Measurements from ENCODE around the gene TECPR1.

TECPR1 gene

DNA sequence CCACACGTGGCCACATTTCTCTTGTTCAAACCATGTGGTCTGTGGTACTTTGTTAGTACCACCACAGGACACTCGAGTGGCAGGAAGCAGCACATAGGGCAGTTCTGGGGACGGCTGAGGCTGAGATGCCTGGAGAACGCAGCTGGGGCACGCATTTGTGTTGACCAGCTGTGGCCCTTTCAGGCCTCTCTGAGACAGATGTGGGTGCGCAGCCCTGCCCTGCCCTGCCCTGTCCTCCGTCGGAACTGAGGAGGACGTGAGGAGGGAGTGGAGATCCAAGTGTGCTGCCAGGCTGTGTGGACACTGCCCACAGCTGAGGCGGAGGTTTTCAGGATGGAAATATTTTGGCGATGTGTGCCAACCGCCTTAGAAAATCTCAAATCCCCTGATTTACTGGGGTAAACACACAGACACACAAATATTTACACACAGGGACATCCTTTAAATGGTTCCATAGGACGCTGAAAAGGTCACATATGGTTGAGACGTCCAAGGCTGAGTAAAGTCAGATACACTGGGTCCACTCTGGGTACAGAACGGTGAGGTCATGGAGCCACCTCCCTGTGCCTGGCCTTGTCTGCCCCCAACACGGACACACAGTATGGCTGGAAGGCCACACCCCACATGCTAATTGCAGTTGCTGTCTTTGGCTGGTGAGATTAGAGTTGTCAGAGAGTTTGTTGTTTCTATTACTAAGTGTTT, 26.0 kb downstream of the TECPR1 start:
- H3K4me1 ChIP-seq (ENCODE audit: control extremely low read depth in 1 of 4, control insufficient read depth in 4 of 4, insufficient read depth in 4 of 4, low read length in 3 of 4) = no peaks in the 10 kb centered on the region
- ChIA-PET CTCF (no interaction called here), POLR2A (no interaction called here)
- no peak overlapping the region for H3K27ac ChIP-seq (ENCODE audit: insufficient read depth in 1 of 2, low read depth in 1 of 2, low read length in 2 of 2, poor library complexity in 1 of 2, severe bottlenecking in 2 of 2)
- H3K4me3 ChIP-seq (ENCODE audit: control insufficient read depth in 1 of 7, extremely low read depth in 1 of 7, insufficient read depth in 4 of 7, low read depth in 2 of 7, low read length in 6 of 7) = no peak overlapping the region
- 96% methylated on average over 14 of the region's 16 CpGs for WGBS (ENCODE audit: insufficient coverage)
- no peaks in the 10 kb centered on the region for H3K27me3 ChIP-seq (replicated peaks in 2 of 5; ENCODE audit: control insufficient read depth in 4 of 5, insufficient read depth in 5 of 5, low read length in 4 of 5)
- no peaks in the 10 kb centered on the region for H3K9me3 ChIP-seq (ENCODE audit: control extremely low read depth in 1 of 5, control insufficient read depth in 4 of 5, insufficient read depth in 2 of 5, low read depth in 1 of 5, low read length in 4 of 5)
- DNase-seq = no peak
- H3K36me3 ChIP-seq (ENCODE audit: control insufficient read depth in 4 of 4, insufficient read depth in 4 of 4, low read length in 3 of 4) = peaks cover 0 to 26% (median 9%) of the 10 kb centered on the region in 4 experiments

DNA sequence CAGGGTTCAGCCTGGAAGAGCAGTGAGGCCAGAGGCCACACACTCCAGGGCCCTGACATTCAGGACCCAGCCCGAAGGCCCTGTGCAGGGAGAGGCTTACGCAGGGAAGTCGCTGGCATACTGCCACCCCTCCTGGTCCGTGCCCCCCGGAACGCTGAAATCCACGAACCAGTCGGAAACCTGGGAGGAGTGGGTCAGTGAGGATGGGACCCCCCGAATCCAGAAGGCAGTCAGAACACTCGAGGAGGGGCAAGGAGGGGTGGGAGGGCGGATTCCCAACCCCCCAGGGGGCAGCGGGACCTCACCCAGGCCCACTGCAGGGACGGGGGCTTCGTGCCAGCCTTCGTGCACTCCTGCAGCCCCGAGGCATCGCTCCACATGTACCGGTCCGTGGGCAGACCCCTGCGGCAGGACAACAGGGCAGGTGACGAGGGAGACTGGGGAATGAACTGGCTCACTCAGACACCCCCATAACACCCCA, 27.3 kb downstream of the TECPR1 start:
- H3K4me1 ChIP-seq (ENCODE audit: control extremely low read depth in 1 of 4, control insufficient read depth in 4 of 4, insufficient read depth in 4 of 4, low read length in 3 of 4) = no peaks in the 10 kb centered on the region
- H3K36me3 ChIP-seq (ENCODE audit: control insufficient read depth in 4 of 4, insufficient read depth in 4 of 4, low read length in 3 of 4) = peaks cover 0 to 18% (median 8%) of the 10 kb centered on the region in 4 experiments
- CTCF ChIA-PET = no interaction called here

DNA sequence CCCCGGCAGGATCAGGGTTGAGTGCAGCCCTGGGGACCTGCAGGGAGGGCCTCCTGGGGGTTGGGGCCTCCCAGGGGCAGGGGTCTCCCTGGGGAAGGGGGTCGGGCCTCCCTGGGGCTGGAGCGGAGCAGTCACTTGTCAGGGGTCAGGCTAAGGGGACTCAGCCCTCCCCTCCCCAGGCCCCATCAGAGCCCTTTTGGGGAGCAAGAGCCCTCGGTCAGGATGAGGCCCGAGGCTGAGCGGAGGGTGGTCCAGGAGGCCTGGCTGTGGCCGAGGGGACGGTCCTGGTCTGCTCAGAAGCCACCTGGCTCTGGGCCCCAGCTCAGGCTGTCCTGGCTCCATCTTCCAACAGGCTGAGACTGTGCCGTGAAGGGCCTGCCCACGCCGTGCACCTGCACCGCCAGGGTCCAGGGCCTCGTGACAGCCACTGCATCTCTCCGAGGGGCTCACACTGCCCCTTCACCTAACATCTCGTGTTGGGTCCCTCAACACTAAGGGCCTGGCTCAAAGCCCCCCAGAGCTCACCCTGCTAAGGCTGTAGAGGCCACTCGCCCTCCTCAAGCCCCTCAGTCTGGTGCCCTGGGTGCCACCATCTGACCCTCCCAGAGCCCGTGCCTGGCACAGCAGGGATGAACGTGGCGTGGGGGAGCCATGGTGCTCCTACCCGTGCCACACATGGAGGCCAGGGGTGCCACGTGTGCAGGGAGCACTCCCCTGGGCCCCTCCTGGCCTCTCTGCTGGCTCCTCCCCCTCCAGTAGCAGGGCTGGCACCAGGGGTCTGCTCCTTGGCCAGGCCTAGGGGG, 27.9 kb downstream of the TECPR1 start:
- ChIA-PET CTCF (no interaction called here), POLR2A (no interaction called here)
- WGBS (ENCODE audit: insufficient coverage) = 92% methylated on average over 20 of the region's 21 CpGs
- Histone ChIP-seq H3K4me1 (ENCODE audit: control extremely low read depth in 1 of 4, control insufficient read depth in 4 of 4, insufficient read depth in 4 of 4, low read length in 3 of 4) (no peaks in the 10 kb centered on the region), H3K27ac (ENCODE audit: insufficient read depth in 1 of 2, low read depth in 1 of 2, low read length in 2 of 2, poor library complexity in 1 of 2, severe bottlenecking in 2 of 2) (no peak overlapping the region), H3K4me3 (ENCODE audit: control insufficient read depth in 1 of 7, extremely low read depth in 1 of 7, insufficient read depth in 4 of 7, low read depth in 2 of 7, low read length in 6 of 7) (no peak overlapping the region), H3K27me3 (replicated peaks in 2 of 5; ENCODE audit: control insufficient read depth in 4 of 5, insufficient read depth in 5 of 5, low read length in 4 of 5) (no peaks in the 10 kb centered on the region), H3K9me3 (ENCODE audit: control extremely low read depth in 1 of 5, control insufficient read depth in 4 of 5, insufficient read depth in 2 of 5, low read depth in 1 of 5, low read length in 4 of 5) (no peaks in the 10 kb centered on the region), H3K36me3 (ENCODE audit: control insufficient read depth in 4 of 4, insufficient read depth in 4 of 4, low read length in 3 of 4) (peaks cover 0 to 16% (median 8%) of the 10 kb centered on the region in 4 experiments)
- no peak for DNase-seq

More for the DNA sequence above, 27.3 kb downstream of the TECPR1 start:
- WGBS (ENCODE audit: insufficient coverage) = 100% methylated on average over 12 of the region's 21 CpGs
- no peaks in the 10 kb centered on the region for H3K27me3 ChIP-seq (replicated peaks in 2 of 5; ENCODE audit: control insufficient read depth in 4 of 5, insufficient read depth in 5 of 5, low read length in 4 of 5)
- DNase-seq = no peak
- no peaks in the 10 kb centered on the region for H3K9me3 ChIP-seq (ENCODE audit: control extremely low read depth in 1 of 5, control insufficient read depth in 4 of 5, insufficient read depth in 2 of 5, low read depth in 1 of 5, low read length in 4 of 5)
- POLR2A ChIA-PET = no interaction called here
- no peak overlapping the region for H3K27ac ChIP-seq (ENCODE audit: insufficient read depth in 1 of 2, low read depth in 1 of 2, low read length in 2 of 2, poor library complexity in 1 of 2, severe bottlenecking in 2 of 2)
- no peak overlapping the region for H3K4me3 ChIP-seq (ENCODE audit: control insufficient read depth in 1 of 7, extremely low read depth in 1 of 7, insufficient read depth in 4 of 7, low read depth in 2 of 7, low read length in 6 of 7)

DNA sequence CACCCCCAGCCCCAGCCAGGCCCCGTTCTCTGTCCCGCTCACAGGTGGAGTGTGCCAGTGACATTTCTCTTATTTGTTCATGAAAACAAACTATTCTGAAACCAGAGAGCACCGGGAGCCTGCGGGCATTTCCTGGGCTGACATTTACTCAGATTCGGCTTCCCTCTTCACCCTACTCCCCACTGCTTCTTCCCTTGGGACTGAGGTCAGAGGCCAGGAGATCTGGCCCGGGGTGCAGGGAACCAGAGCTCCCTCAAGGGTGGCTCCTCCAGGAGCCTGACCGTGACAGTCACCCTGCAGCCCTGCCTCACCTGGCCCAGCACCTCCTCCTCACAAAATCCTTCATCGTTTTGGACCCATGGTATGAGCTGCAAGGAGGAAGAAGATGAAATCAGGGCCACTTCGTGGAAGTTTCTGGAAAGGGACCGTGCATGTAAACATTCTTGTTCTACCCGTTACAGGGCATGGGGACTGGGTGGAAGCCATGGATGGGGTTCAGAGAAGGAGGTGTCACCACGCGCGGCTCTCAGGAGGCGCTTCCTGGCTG, 28.6 kb downstream of the TECPR1 start:
- WGBS (ENCODE audit: insufficient coverage) = 95% methylated on average over 12 of the region's 15 CpGs
- Histone ChIP-seq H3K4me3 (ENCODE audit: control insufficient read depth in 1 of 7, extremely low read depth in 1 of 7, insufficient read depth in 4 of 7, low read depth in 2 of 7, low read length in 6 of 7) (no peak overlapping the region), H3K27me3 (replicated peaks in 2 of 5; ENCODE audit: control insufficient read depth in 4 of 5, insufficient read depth in 5 of 5, low read length in 4 of 5) (no peaks in the 10 kb centered on the region), H3K9me3 (ENCODE audit: control extremely low read depth in 1 of 5, control insufficient read depth in 4 of 5, insufficient read depth in 2 of 5, low read depth in 1 of 5, low read length in 4 of 5) (no peaks in the 10 kb centered on the region), H3K4me1 (ENCODE audit: control extremely low read depth in 1 of 4, control insufficient read depth in 4 of 4, insufficient read depth in 4 of 4, low read length in 3 of 4) (peaks cover 0 to 3% (median 2%) of the 10 kb centered on the region in 4 experiments), H3K36me3 (ENCODE audit: control insufficient read depth in 4 of 4, insufficient read depth in 4 of 4, low read length in 3 of 4) (peaks cover 0 to 14% (median 8%) of the 10 kb centered on the region in 4 experiments), H3K27ac (ENCODE audit: insufficient read depth in 1 of 2, low read depth in 1 of 2, low read length in 2 of 2, poor library complexity in 1 of 2, severe bottlenecking in 2 of 2) (no peak overlapping the region)
- ChIA-PET POLR2A (no interaction called here), CTCF (no interaction called here)
- no peak for DNase-seq

DNA sequence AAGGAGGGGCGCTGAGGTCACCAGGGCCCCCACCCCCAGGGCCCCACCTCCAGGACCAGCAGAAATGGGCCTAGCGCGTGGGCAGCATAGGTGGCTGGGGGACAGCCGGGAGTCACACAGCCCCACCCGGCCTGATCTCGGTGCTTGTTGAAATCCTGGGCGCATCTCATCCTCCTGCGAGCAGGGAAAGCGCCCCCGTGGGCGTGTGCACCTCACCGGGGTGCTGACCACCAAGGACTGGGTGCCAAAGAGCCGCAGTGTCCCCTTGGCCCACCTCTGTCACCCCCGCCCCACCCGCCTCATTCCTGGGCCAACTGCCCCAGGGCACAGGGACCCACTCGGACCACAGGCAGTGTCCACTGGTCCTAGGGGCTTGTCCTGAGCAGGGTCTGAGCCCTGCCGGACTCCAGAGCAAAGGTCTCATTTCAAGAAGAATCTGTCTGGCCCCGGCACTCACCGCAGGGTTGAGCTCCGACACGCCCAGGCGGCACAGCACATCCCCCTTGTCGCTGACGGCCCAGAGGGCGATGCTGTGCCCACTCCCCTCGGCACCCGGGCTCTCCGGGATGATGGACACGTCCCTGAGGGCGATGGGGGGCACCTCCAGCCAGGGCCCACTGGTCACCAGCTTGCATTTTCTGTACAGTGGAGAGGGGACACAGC, 29.4 kb downstream of the TECPR1 start:
- Histone ChIP-seq H3K36me3 (ENCODE audit: control insufficient read depth in 4 of 4, insufficient read depth in 4 of 4, low read length in 3 of 4) (peaks cover 0 to 14% (median 6%) of the 10 kb centered on the region in 4 experiments), H3K4me1 (ENCODE audit: control extremely low read depth in 1 of 4, control insufficient read depth in 4 of 4, insufficient read depth in 4 of 4, low read length in 3 of 4) (peaks cover 0 to 10% (median 9%) of the 10 kb centered on the region in 4 experiments), H3K4me3 (ENCODE audit: control insufficient read depth in 1 of 7, extremely low read depth in 1 of 7, insufficient read depth in 4 of 7, low read depth in 2 of 7, low read length in 6 of 7) (no peak overlapping the region), H3K9me3 (ENCODE audit: control extremely low read depth in 1 of 5, control insufficient read depth in 4 of 5, insufficient read depth in 2 of 5, low read depth in 1 of 5, low read length in 4 of 5) (no peaks in the 10 kb centered on the region), H3K27ac (ENCODE audit: insufficient read depth in 1 of 2, low read depth in 1 of 2, low read length in 2 of 2, poor library complexity in 1 of 2, severe bottlenecking in 2 of 2) (no peak overlapping the region), H3K27me3 (replicated peaks in 2 of 5; ENCODE audit: control insufficient read depth in 4 of 5, insufficient read depth in 5 of 5, low read length in 4 of 5) (no peaks in the 10 kb centered on the region)
- ChIA-PET CTCF (no interaction called here), POLR2A (no interaction called here)
- no peak for DNase-seq
- WGBS (ENCODE audit: insufficient coverage) = 97% methylated on average over 27 of the region's 30 CpGs

DNA sequence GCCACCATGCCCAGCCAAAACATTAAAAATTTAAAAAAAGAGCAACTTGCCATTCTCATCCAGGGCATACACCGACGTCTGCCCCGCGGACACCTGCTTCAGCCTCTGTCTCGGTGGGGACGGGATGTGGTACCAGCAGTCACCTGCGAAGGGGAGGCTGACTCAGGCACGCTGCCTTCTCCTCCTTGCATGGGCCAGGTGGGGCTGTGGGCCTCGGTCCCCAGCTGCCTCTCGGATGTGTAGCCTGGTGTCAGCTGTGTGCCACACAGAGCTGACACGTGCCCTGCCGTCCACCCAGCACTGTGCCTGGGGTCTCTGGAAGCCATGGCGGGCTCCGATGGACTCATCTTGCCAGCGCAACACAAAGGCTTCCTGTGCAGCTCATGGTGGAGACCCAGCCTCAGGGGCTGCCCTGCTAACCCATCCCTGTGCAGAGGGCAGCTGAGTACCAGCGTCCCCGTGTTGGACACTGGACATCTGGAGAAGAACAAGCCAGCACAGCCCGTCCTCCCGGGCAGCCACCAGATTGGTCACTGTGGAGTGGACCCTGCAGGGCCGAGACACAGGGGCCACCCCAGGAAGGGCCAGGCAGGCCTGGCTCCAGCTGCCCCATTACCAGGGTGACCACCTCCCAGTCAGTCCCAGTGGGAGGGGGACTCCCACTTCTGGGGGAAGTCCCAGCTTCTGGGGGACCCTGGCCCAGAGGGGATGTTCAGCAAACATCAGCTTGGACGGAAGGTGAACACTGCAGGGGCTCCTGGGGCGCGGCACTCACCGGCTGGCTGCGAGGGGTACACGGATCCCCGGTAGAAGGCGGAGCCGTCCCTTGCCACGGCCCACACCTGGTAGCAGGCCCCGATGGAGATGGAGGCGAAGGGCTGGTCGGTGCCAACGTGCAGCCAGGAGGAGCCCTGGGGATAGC, 30.2 kb downstream of the TECPR1 start:
- POLR2A ChIA-PET = no interaction called here

More for the DNA sequence above, 30.2 kb downstream of the TECPR1 start:
- Histone ChIP-seq H3K27ac (ENCODE audit: insufficient read depth in 1 of 2, low read depth in 1 of 2, low read length in 2 of 2, poor library complexity in 1 of 2, severe bottlenecking in 2 of 2) (no peak overlapping the region), H3K9me3 (ENCODE audit: control extremely low read depth in 1 of 5, control insufficient read depth in 4 of 5, insufficient read depth in 2 of 5, low read depth in 1 of 5, low read length in 4 of 5) (no peaks in the 10 kb centered on the region), H3K4me3 (ENCODE audit: control insufficient read depth in 1 of 7, extremely low read depth in 1 of 7, insufficient read depth in 4 of 7, low read depth in 2 of 7, low read length in 6 of 7) (no peak overlapping the region), H3K27me3 (replicated peaks in 2 of 5; ENCODE audit: control insufficient read depth in 4 of 5, insufficient read depth in 5 of 5, low read length in 4 of 5) (no peaks in the 10 kb centered on the region), H3K4me1 (ENCODE audit: control extremely low read depth in 1 of 4, control insufficient read depth in 4 of 4, insufficient read depth in 4 of 4, low read length in 3 of 4) (peaks cover 0 to 16% (median 11%) of the 10 kb centered on the region in 4 experiments), H3K36me3 (ENCODE audit: control insufficient read depth in 4 of 4, insufficient read depth in 4 of 4, low read length in 3 of 4) (peaks cover 0 to 16% (median 6%) of the 10 kb centered on the region in 4 experiments)
- 98% methylated on average over 29 of the region's 34 CpGs for WGBS (ENCODE audit: insufficient coverage)
- DNase-seq = no peak
- CTCF ChIA-PET = no interaction called here

Measured in common myeloid progenitor, CD34-positive (primary cell).